Testis (tissue), 3 donors: ENCODE results near the gene TPD52L3. TPM values are rescaled to one million over a fixed set of nuclear protein-coding genes. Genes with fewer than 3 reads are reported as not detected.

Experiments used
- DNase-seq: peaks from one replicate; pipeline ENCODE4 v3.0.0-alpha.2; 2019
- H3K27ac ChIP-seq, 2 donors: fragments of 200-600 bp; sonication (generic); one replicate each; pipeline ENCODE4 v1.5.1; 2019
- H3K27me3 ChIP-seq: fragments of 200-600 bp; sonication (generic); one replicate; pipeline ENCODE4 v1.5.1; 2019
- H3K36me3 ChIP-seq: fragments of 200-600 bp; sonication (generic); one replicate; pipeline ENCODE4 v1.5.1; 2017; ENCODE audit warnings: low read depth; ENCODE audit errors: missing control alignments
- H3K4me1 ChIP-seq: fragments of 200-600 bp; sonication (generic); one replicate; pipeline ENCODE4 v1.5.1; 2019
- H3K4me3 ChIP-seq, 2 donors: fragments of 200-600 bp; sonication (generic); one replicate each; pipeline ENCODE4 v1.5.1; 2017 to 2019
- H3K9me3 ChIP-seq: fragments of 200-600 bp; sonication (generic); one replicate; pipeline ENCODE4 v1.5.1; 2017
- POLR2A ChIP-seq: fragments of 450-650 bp; IDR thresholded peaks from one replicate; pipeline ENCODE4 v1.6.1; 2017; ENCODE audit warnings: antibody characterized with exemption, mild to moderate bottlenecking, moderate library complexity
- WGBS, 2 donors: methylation state at CpG; one replicate each; pipeline ENCODE4 v1.1.5; 2018; 5-methylcytosine and 5-hydroxymethylcytosine counted together
- intact Hi-C: fragments of 100-400 bp; cut with DNase I; formaldehyde crosslinking; loops from one replicate; pipeline ENCODE4 v1.15.1; 2023; ENCODE audit warnings: low total_unique reads
- polyA plus RNA-seq: library from polyadenylated mRNA; stranded (reverse); fragments of 350-450 nt; fragmentation: Illumina TruSeq; extraction: RNeasy Lipid Tissue Mini Kit (QIAGEN cat#74804); gene quantifications from one replicate; pipeline ENCODE4 v1.2.3, GENCODE V29; 2014; ENCODE audit warnings: low read depth, low replicate concordance; ENCODE audit not compliant: insufficient read depth
- total RNA-seq, 2 donors: library from RNA; depleted of rRNA; stranded (reverse); fragments of >200 nt; gene quantifications; one replicate each; pipeline ENCODE4 v1.2.3, GENCODE V29; 2016
- TF ChIP-seq, protein P1 (sequence below), 3 experiments: fragments of 450-650 bp in 2 of 3; fragments of 200-600 bp in 1 of 3; sonication (generic) in 1 of 3; IDR thresholded peaks; one replicate each; pipeline ENCODE4 v1.5.1; 2016 to 2019; ENCODE audit warnings: antibody characterized with exemption in 3 of 3, mild to moderate bottlenecking in 2 of 3, moderate library complexity in 1 of 3

Gene TPD52L3
- total and polyA plus RNA-seq, 3 donors from 2014 or later: 59.0 to 301 (median 93.9) TPM

DNA sequence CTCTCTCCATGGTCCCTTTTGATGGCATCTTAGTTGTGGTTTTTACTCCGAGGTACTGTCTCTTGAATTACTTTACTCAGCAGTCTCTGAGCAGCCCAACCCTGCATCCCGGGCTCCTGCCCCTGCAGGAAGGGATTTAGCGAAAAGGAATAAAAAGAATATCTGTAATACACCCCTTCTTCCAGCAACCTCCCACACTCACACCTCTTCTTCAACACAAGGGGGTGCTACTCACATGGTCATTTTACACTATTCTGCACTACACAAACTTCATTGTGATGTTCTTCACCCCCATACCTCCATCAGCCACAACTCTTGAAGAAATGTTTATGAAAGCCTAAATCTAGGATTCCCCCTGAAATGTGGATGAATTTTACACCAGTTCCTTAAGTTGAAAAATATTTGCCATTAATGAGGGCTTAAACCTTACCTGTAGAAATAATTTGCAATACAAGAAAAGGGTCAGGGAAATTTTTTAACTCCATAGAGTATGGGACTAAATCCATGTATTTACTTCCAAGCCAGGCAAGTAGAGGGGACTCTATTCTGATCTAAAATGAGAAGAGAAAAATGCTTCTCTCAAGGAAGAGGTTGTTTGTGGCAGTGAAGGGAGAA, 26.0 kb downstream of the TPD52L3 start:
- 42 to 47% methylated on average over 3 of the region's 3 CpGs for WGBS, 2 donors
- no peak overlapping the region for H3K4me3 ChIP-seq
- no peak overlapping the region for H3K27ac ChIP-seq
- TF ChIP-seq POLR2A: no peak
- TF ChIP-seq, protein P1, sequence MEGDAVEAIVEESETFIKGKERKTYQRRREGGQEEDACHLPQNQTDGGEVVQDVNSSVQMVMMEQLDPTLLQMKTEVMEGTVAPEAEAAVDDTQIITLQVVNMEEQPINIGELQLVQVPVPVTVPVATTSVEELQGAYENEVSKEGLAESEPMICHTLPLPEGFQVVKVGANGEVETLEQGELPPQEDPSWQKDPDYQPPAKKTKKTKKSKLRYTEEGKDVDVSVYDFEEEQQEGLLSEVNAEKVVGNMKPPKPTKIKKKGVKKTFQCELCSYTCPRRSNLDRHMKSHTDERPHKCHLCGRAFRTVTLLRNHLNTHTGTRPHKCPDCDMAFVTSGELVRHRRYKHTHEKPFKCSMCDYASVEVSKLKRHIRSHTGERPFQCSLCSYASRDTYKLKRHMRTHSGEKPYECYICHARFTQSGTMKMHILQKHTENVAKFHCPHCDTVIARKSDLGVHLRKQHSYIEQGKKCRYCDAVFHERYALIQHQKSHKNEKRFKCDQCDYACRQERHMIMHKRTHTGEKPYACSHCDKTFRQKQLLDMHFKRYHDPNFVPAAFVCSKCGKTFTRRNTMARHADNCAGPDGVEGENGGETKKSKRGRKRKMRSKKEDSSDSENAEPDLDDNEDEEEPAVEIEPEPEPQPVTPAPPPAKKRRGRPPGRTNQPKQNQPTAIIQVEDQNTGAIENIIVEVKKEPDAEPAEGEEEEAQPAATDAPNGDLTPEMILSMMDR (IDR thresholded peaks at IDR 0.05): peak; percentile 38 to 54 (median 52)
- DNase-seq: no peak
- no peaks in the 10 kb centered on the region for H3K36me3 ChIP-seq
- H3K4me1 ChIP-seq: no peaks in the 10 kb centered on the region
- H3K9me3 ChIP-seq: no peaks in the 10 kb centered on the region
- intact Hi-C loops: loop anchor here (10.0 kb wide), 1 partner anchor 221 kb away; no protein-coding TSS in a partner anchor
- H3K27me3 ChIP-seq: no peaks in the 10 kb centered on the region

DNA sequence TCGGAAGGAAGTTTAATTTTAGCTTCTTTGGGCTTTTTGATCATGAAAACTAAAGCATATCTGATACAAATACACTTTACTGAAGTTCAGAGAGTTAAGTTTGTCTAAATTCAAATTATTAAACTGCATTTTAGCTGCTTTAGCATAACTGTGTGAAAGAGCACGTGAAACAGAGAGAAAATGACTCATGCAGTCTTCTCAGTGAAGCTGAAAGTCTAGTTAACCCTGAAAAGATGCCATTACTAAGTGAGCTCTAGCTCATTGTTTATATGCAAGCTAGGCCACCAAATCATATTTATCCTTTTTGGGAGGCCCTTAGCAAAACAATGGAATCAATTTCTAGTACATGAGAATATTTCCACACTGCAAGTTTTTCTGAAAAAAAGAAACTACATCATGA, 27.6 kb downstream of the TPD52L3 start:
- 69 to 72% methylated on average over 2 of the region's 2 CpGs for WGBS, 2 donors
- Histone ChIP-seq H3K36me3 (no peaks in the 10 kb centered on the region), H3K4me3 (no peak overlapping the region), H3K9me3 (no peaks in the 10 kb centered on the region), H3K4me1 (no peaks in the 10 kb centered on the region), H3K27me3 (no peaks in the 10 kb centered on the region), H3K27ac (no peak overlapping the region)
- intact Hi-C loops: loop anchor here (10.0 kb wide), 1 partner anchor 219 kb away; no protein-coding TSS in a partner anchor
- no peak for DNase-seq
- TF ChIP-seq POLR2A: no peak
- TF ChIP-seq, protein P1 (IDR thresholded peaks at IDR 0.05): no peak

DNA sequence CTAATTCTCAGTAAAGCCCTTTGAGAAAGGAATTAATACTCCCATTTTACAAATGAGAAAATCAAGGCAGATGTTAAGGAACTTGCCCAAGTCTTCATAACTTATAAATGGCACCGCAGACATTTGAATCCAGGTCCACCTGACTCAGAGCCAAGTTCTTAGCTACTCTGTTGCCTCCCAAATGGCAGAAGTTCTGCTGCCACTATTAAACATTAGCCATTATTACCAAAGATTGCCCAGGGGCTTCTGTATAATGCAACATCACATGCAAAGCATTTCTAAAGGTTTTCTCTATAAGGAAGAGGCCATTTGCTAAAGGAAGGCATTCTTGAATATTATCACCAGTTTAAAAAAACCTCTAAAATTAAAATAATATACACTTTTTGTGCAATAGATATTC, 28.3 kb downstream of the TPD52L3 start:
- H3K27me3 ChIP-seq: no peaks in the 10 kb centered on the region
- WGBS, 2 donors: 87 to 96% methylated on average over 1 of the region's 1 CpG

DNA sequence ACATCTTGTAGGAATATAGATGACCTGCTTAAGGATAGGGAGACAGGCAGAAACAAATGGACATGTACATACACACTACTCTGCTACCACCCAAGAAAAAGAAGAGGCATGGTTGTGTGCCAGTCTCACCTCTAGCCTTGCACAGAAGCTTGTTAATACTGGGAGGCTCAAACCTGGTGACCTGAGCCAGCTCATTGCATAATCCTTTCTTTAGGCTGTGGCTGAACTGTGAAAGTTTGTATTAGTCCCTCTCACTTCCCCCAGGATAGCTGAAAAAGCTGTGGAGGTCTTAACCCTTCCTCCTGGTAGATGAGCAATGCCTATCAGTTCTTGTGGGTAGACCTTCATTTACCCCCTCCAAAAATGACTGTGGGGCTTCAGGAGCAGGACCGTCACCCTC, 28.7 kb downstream of the TPD52L3 start:
- no peak for DNase-seq
- H3K4me1 ChIP-seq: no peaks in the 10 kb centered on the region
- intact Hi-C loops: loop anchor here (10.0 kb wide), 1 partner anchor 218 kb away; no protein-coding TSS in a partner anchor
- no peak overlapping the region for H3K27ac ChIP-seq
- WGBS, 2 donors: 79 to 93% methylated on average over 1 of the region's 1 CpG
- no peaks in the 10 kb centered on the region for H3K36me3 ChIP-seq
- TF ChIP-seq, protein P1 (IDR thresholded peaks at IDR 0.05): no peak
- no peak for TF ChIP-seq POLR2A
- no peaks in the 10 kb centered on the region for H3K27me3 ChIP-seq
- H3K9me3 ChIP-seq: no peaks in the 10 kb centered on the region
- no peak overlapping the region for H3K4me3 ChIP-seq

More for the DNA sequence above, 28.3 kb downstream of the TPD52L3 start:
- no peak for DNase-seq
- intact Hi-C loops: loop anchor here (10.0 kb wide), 1 partner anchor 218 kb away; no protein-coding TSS in a partner anchor
- Histone ChIP-seq H3K36me3 (no peaks in the 10 kb centered on the region), H3K9me3 (no peaks in the 10 kb centered on the region), H3K27ac (no peak overlapping the region), H3K4me1 (no peaks in the 10 kb centered on the region), H3K4me3 (no peak overlapping the region)
- TF ChIP-seq POLR2A: no peak
- TF ChIP-seq, protein P1 (IDR thresholded peaks at IDR 0.05): no peak
